IMR-90 (cell line): ENCODE measurements around the gene ME1. TPM values are rescaled to one million over a fixed set of nuclear protein-coding genes. Genes with fewer than 3 reads are reported as not detected.
A peak's percentile ranks its signal among the peaks of the same experiment; 100 is the strongest.

Experiments
- ATAC-seq: fragments of 200-7000 bp; cut with Tn5 transposase; 2 replicates; pipeline ENCODE4 v1.9.1; 2020; ENCODE audit warnings: low read depth, mild to moderate bottlenecking, moderate library complexity
- BruUV-seq: library from RNA; stranded (reverse); fragments of 400-500 nt; replicated peaks from 2 replicates; lab custom pipeline; 2021; lab: Mats Ljungman, UMichigan
- CTCF ChIA-PET: fragments of 300-600 bp; formaldehyde crosslinking; extraction: SDS; loops from one replicate; lab custom pipeline; 2021; ENCODE audit warnings: antibody characterized with exemption; lab: Yijun Ruan, JAX
- POLR2A ChIA-PET: fragments of 300-600 bp; sonication (Branson Sonifier 250); formaldehyde crosslinking; loops from one replicate; lab custom pipeline; 2022; ENCODE audit warnings: antibody characterized with exemption; ENCODE audit not compliant: unreplicated experiment; lab: Charles Lee
- DNase-seq: peaks from one replicate; pipeline ENCODE4 v3.0.0; 2013
- H2AFZ ChIP-seq: replicated peaks from 2 replicates; pipeline ENCODE3; 2013; ENCODE audit warnings: low read length, mild to moderate bottlenecking; ENCODE audit not compliant: poor library complexity
- H2AK5ac ChIP-seq: 2 replicates; pipeline ENCODE4 v1.6.1; 2013; ENCODE audit warnings: low read depth, low read length, inconsistent platforms
- H2AK9ac ChIP-seq: replicated peaks from 2 replicates; pipeline ENCODE3; 2013; ENCODE audit warnings: mild to moderate bottlenecking, low read depth, low read length, moderate library complexity; ENCODE audit not compliant: poor library complexity
- H2BK120ac ChIP-seq: 2 replicates; pipeline ENCODE4 v1.6.1; 2013; ENCODE audit warnings: low read depth, low read length, inconsistent platforms
- H2BK15ac ChIP-seq: 3 replicates; pipeline ENCODE4 v1.6.1; 2013; ENCODE audit warnings: low read depth, low read length, inconsistent platforms
- H2BK20ac ChIP-seq: 2 replicates; pipeline ENCODE4 v1.6.1; 2013; ENCODE audit warnings: low read depth, mild to moderate bottlenecking, inconsistent platforms, low read length, moderate library complexity
- H2BK5ac ChIP-seq: 2 replicates; pipeline ENCODE4 v1.6.1; 2013; ENCODE audit warnings: mild to moderate bottlenecking, low read depth, low read length, inconsistent platforms; ENCODE audit not compliant: poor library complexity, severe bottlenecking
- H3K14ac ChIP-seq: replicated peaks from 2 replicates; pipeline ENCODE4 v1.6.1; 2013; ENCODE audit warnings: low read depth, low read length, inconsistent platforms
- H3K18ac ChIP-seq: 2 replicates; pipeline ENCODE4 v1.6.1; 2013; ENCODE audit warnings: low read depth, low read length, control low read depth
- H3K23ac ChIP-seq: 2 replicates; pipeline ENCODE4 v1.6.1; 2013; ENCODE audit warnings: low read depth, low read length, inconsistent platforms
- H3K27ac ChIP-seq: 2 replicates; pipeline ENCODE4 v1.5.1; 2013; ENCODE audit warnings: mild to moderate bottlenecking, control low read depth, low read length; ENCODE audit not compliant: insufficient read depth
- H3K27me3 ChIP-seq: 2 replicates; pipeline ENCODE4 v1.6.1; 2013; ENCODE audit warnings: low read length; ENCODE audit not compliant: control insufficient read depth, insufficient read depth
- H3K36me3 ChIP-seq: 2 replicates; pipeline ENCODE4 v1.6.1; 2013; ENCODE audit warnings: low read length, mixed read lengths; ENCODE audit not compliant: control insufficient read depth, insufficient read depth
- H3K4ac ChIP-seq: 2 replicates; pipeline ENCODE4 v1.6.1; 2013; ENCODE audit warnings: low read depth, low read length, inconsistent platforms
- H3K4me1 ChIP-seq: 2 replicates; pipeline ENCODE4 v1.6.1; 2013; ENCODE audit warnings: low read length, mixed read lengths; ENCODE audit not compliant: control insufficient read depth, insufficient read depth
- H3K4me2 ChIP-seq: 2 replicates; pipeline ENCODE4 v1.6.1; 2013; ENCODE audit warnings: low read depth, mild to moderate bottlenecking, control low read depth, low read length, moderate library complexity
- H3K4me3 ChIP-seq: 2 replicates; pipeline ENCODE4 v1.5.1; 2013; ENCODE audit warnings: low read depth, mild to moderate bottlenecking, control low read depth, low read length, moderate library complexity; ENCODE audit not compliant: insufficient read depth
- H3K56ac ChIP-seq: 2 replicates; pipeline ENCODE4 v1.6.1; 2013; ENCODE audit warnings: low read length, inconsistent platforms; ENCODE audit not compliant: insufficient read depth; ENCODE audit errors: extremely low read depth
- H3K79me1 ChIP-seq, 2 experiments: 2 replicates each; pipeline ENCODE4 v1.6.1; 2013; ENCODE audit warnings: low read length in 2 of 2, inconsistent platforms in 1 of 2, low read depth in 1 of 2
- H3K9ac ChIP-seq: 2 replicates; pipeline ENCODE4 v1.6.1; 2013; ENCODE audit warnings: low read depth, low read length, control low read depth
- H3K9me1 ChIP-seq: 2 replicates; pipeline ENCODE4 v1.6.1; 2013; ENCODE audit warnings: low read length, inconsistent platforms; ENCODE audit not compliant: insufficient read depth
- H3K9me3 ChIP-seq: 2 replicates; pipeline ENCODE4 v1.6.1; 2013; ENCODE audit warnings: low read length; ENCODE audit not compliant: control insufficient read depth, insufficient read depth
- H4K20me1 ChIP-seq: 2 replicates; pipeline ENCODE4 v1.6.1; 2013; ENCODE audit warnings: low read length, inconsistent platforms; ENCODE audit not compliant: insufficient read depth
- H4K5ac ChIP-seq: 2 replicates; pipeline ENCODE4 v1.6.1; 2013; ENCODE audit warnings: mild to moderate bottlenecking, low read depth, low read length, control low read depth
- H4K8ac ChIP-seq, 2 experiments: 2 replicates each; pipeline ENCODE4 v1.6.1; 2013; ENCODE audit warnings: low read depth in 2 of 2, low read length in 2 of 2, control low read depth in 1 of 2, inconsistent platforms in 1 of 2
- H4K91ac ChIP-seq: 2 replicates; pipeline ENCODE4 v1.6.1; 2013; ENCODE audit warnings: low read depth, low read length, inconsistent platforms; ENCODE audit not compliant: insufficient read depth
- WGBS, 2 experiments: methylation state at CpG; one replicate each; pipeline versions ENCODE4 v1.1.5 to v1.1.7; 2013; ENCODE audit warnings: missing lambda C conversion rate in 2 of 2; ENCODE audit not compliant: insufficient read length in 1 of 2; ENCODE audit errors: extremely low coverage in 2 of 2; 5-methylcytosine and 5-hydroxymethylcytosine counted together
- dilution Hi-C: fragments of 300-500 bp; cut with HindIII; formaldehyde crosslinking; loops from one replicate; pipeline ENCODE4 v1.14.3; 2018; ENCODE audit warnings: low sequenced_read_pairs; ENCODE audit not compliant: unreplicated experiment
- in situ Hi-C: fragments of 300-500 bp; cut with MboI; formaldehyde crosslinking; loops from 3 replicates; pipeline ENCODE4 v1.14.3; 2019; ENCODE audit warnings: low sequenced_read_pairs, inconsistent platforms, mixed read lengths
- intact Hi-C: fragments of 100-400 bp; cut with micrococcal nuclease; formaldehyde crosslinking; loops from 2 replicates; pipeline ENCODE4 v1.10.0; 2022
- polyA plus RNA-seq, 3 experiments: library from polyadenylated mRNA; depleted of rRNA; stranded (reverse); fragments of >200 nt; gene quantifications; 2 replicates each; pipeline ENCODE4 v1.2.3, GENCODE V29; 2012; ENCODE audit warnings: low replicate concordance in 1 of 3
- total RNA-seq: library from RNA; depleted of rRNA; stranded (reverse); fragments of >200 nt; gene quantifications from 2 replicates; pipeline ENCODE4 v1.2.3, GENCODE V29; 2012
- TF ChIP-seq, protein P1 (sequence below): fragments of 150-350 bp; IDR thresholded peaks from 2 replicates; pipeline ENCODE4 v1.6.1; 2016; ENCODE audit warnings: low read depth, mild to moderate bottlenecking, low read length, moderate library complexity, borderline replicate concordance

ME1 gene
- total and polyA plus RNA-seq, 2 of the 4 experiments (the other 2 are of a cell fraction), result 21.5 to 24.4 TPM

DNA sequence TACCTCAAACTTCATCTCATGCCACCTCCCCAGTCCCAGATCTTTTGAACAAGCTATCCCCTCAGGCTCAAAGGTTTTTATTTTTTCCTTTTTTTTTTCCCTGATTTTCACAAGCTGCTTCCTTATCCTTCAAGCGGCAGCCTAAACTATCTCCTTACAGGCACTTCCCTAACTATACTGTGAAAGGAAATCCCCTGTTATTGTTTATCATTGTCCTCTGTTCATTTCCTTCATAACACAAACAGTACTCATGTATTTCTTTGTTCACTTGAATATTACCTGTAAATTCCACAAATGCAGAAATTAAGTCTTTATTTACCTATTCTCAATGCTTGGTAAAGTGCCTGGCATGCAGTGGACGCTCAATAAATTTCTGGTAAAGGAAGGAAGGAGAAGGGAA, 48.9 kb downstream of the ME1 start:
- no peak overlapping the region for H2AK5ac ChIP-seq
- no peak overlapping the region for H3K27ac ChIP-seq
- POLR2A ChIA-PET, result interaction anchor here (0.6 kb wide), 1 partner anchor 1017 kb away, joined by 3 read pairs; no protein-coding TSS in a partner anchor
- no peak overlapping the region for H3K18ac ChIP-seq
- H3K36me3 ChIP-seq, result no peaks in the 10 kb centered on the region
- no peak overlapping the region for H4K91ac ChIP-seq
- H2AK9ac ChIP-seq, result no peak overlapping the region
- no peak overlapping the region; the same call in 1 of the 2 replicates for H3K9ac ChIP-seq
- dilution Hi-C loops (no loop called here), in situ Hi-C loops (no loop called here), intact Hi-C loops (loop anchor here (2.0 kb wide), 1 partner anchor 159 kb away; no protein-coding TSS in a partner anchor)
- no peak overlapping the region for H4K5ac ChIP-seq
- H3K23ac ChIP-seq, result no peak overlapping the region
- no peaks in the 10 kb centered on the region for H3K27me3 ChIP-seq
- H2BK120ac ChIP-seq, result no peak overlapping the region
- no peaks in the 10 kb centered on the region for H3K9me1 ChIP-seq
- no peak overlapping the region for H3K4me2 ChIP-seq
- 0 out of 2 replicates have a peak overlapping the region, but pooled peaks have one; percentile 4 for H2BK20ac ChIP-seq
- peak overlapping the region in 1 of 2 experiments; percentile 39; a peak in 1 of 4 replicates for H4K8ac ChIP-seq
- no peak overlapping the region for H3K4ac ChIP-seq
- TF ChIP-seq, protein P1, sequence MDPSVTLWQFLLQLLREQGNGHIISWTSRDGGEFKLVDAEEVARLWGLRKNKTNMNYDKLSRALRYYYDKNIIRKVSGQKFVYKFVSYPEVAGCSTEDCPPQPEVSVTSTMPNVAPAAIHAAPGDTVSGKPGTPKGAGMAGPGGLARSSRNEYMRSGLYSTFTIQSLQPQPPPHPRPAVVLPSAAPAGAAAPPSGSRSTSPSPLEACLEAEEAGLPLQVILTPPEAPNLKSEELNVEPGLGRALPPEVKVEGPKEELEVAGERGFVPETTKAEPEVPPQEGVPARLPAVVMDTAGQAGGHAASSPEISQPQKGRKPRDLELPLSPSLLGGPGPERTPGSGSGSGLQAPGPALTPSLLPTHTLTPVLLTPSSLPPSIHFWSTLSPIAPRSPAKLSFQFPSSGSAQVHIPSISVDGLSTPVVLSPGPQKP, result no peak
- ATAC-seq (no peak), DNase-seq (no peak)
- no peak overlapping the region for H3K4me3 ChIP-seq
- no peak overlapping the region for H2AFZ ChIP-seq
- BruUV-seq, result no TSS peak
- H4K20me1 ChIP-seq, result no peaks in the 10 kb centered on the region; the same call in 1 of the 2 replicates
- H2BK15ac ChIP-seq, result no peak overlapping the region
- peaks cover 12 to 31% of the 10 kb centered on the region in 2 experiments; a peak in 3 of 4 replicates for H3K79me1 ChIP-seq
- CTCF ChIA-PET, result no interaction called here
- H3K4me1 ChIP-seq, result peaks cover 7% of the 10 kb centered on the region; the same call in 1 of the 2 replicates
- H3K9me3 ChIP-seq, result no peaks in the 10 kb centered on the region
- peak overlapping the region; percentile 17; the same call in 1 of the 2 replicates for H3K14ac ChIP-seq
- H2BK5ac ChIP-seq, result peak overlapping the region; percentile 17
- WGBS, 2 experiments, result no CpG with 5 or more reads among the region's 2 CpGs
- no peak overlapping the region for H3K56ac ChIP-seq
